HG03457 (cell line): ENCODE results near the gene PCDHA13.
"Not testable (repeated sequence)": the region's sequence is repeated elsewhere in the genome, so short reads cannot be mapped to it uniquely, and the experiment has no call there.

Experiments
- ATAC-seq: cut with Tn5 transposase; IDR thresholded peaks from one replicate; pipeline ENCODE4 v1.9.1; 2021; ENCODE audit warnings: moderate number of reproducible peaks; ENCODE audit not compliant: unreplicated experiment

The PCDHA13 gene, protein sequence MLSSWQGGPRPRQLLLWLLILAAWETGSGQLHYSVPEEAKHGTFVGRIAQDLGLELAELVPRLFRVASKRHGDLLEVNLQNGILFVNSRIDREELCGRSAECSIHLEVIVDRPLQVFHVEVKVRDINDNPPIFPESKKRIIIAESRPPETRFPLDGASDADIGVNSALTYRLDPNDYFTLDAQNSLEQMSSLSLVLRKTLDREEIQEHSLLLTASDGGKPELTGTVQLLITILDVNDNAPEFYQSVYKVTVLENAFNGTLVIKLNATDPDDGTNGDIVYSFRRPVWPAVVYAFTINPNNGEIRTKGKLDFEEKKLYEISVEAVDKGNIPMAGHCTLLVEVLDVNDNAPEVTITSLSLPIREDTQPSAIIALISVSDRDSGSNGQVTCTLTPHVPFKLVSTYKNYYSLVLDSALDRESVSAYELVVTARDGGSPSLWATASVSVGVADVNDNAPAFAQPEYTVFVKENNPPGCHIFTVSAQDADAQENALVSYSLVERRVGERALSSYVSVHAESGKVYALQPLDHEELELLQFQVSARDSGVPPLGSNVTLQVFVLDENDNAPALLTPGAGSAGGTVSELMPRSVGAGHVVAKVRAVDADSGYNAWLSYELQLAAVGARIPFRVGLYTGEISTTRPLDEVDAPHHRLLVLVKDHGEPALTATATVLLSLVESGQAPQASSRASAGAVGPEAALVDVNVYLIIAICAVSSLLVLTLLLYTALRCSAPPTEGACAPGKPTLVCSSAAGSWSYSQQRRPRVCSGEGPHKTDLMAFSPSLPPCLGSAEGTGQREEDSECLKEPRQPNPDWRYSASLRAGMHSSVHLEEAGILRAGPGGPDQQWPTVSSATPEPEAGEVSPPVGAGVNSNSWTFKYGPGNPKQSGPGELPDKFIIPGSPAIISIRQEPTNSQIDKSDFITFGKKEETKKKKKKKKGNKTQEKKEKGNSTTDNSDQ

DNA sequence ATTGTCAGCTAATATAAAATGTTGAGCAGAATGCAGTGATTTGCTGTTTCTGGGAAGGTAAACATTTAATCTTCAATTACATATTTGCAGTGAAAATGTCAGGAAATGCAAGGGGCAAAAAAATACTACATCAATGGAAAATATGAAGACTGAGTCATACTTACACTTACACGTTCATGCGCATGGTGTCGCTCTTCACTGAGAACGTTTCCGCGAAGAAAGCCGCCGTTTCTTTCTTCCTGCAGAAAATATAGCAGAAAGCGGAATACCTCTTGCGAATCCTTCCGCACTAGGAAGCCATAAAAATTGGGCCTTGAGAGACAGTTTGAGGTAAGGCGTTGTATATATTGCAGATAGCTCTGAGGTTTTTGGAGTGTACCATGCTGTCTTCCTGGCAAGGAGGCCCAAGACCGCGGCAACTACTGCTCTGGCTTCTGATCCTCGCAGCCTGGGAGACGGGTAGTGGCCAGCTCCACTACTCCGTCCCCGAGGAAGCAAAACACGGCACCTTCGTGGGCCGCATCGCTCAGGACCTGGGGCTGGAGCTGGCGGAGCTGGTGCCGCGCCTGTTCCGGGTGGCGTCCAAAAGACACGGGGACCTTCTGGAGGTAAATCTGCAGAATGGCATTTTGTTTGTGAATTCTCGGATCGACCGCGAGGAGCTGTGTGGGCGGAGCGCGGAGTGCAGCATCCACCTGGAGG is at the start of gene PCDHA13:
Gene PCDHA13, plus strand, starts transcription at position 236 of the 702 bp plus-strand sequence. Its CDS starts 145 bp downstream, at position 381.
- ATAC-seq: no peak

DNA sequence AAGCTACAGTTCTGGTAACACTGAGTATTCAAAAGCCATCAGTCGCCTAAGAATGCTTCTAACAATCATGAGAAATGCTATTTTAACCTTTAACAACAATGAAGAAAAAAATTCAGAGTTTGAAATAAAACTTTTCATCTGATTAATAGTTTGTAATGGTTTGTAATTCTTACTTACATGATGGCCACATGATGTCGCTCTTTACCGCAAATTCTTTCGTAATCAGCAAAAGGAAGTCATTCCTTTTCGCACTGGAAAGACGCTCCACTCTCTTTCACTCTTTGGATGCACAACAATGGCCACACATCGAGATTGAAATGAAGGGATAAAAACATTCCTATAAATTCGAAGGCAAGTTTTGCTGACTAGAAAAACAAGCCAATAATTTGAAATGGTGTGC is 47.9 kb upstream of the PCDHA13 start, which contains the start of gene PCDHA7:
Gene PCDHA7, plus strand, starts transcription at position 277 of the 400 bp plus-strand sequence. Its CDS starts 115 bp downstream, at position 392.
- no peak for ATAC-seq

DNA sequence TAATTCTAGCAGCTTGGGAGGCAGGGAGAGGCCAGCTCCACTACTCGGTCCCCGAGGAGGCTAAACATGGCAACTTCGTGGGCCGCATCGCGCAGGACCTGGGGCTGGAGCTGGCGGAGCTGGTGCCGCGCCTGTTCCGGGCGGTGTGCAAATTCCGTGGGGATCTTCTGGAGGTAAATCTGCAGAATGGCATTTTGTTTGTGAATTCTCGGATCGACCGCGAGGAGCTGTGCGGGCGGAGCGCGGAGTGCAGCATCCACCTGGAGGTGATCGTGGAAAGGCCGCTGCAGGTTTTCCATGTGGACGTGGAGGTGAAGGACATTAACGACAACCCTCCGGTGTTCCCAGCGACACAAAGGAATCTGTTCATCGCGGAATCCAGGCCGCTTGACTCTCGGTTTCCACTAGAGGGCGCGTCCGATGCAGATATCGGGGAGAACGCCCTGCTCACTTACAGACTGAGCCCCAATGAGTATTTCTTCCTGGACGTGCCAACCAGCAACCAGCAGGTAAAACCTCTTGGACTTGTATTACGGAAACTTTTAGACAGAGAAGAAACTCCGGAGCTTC is 47.4 kb upstream of the PCDHA13 start:
- not testable (repeated sequence) for ATAC-seq

DNA sequence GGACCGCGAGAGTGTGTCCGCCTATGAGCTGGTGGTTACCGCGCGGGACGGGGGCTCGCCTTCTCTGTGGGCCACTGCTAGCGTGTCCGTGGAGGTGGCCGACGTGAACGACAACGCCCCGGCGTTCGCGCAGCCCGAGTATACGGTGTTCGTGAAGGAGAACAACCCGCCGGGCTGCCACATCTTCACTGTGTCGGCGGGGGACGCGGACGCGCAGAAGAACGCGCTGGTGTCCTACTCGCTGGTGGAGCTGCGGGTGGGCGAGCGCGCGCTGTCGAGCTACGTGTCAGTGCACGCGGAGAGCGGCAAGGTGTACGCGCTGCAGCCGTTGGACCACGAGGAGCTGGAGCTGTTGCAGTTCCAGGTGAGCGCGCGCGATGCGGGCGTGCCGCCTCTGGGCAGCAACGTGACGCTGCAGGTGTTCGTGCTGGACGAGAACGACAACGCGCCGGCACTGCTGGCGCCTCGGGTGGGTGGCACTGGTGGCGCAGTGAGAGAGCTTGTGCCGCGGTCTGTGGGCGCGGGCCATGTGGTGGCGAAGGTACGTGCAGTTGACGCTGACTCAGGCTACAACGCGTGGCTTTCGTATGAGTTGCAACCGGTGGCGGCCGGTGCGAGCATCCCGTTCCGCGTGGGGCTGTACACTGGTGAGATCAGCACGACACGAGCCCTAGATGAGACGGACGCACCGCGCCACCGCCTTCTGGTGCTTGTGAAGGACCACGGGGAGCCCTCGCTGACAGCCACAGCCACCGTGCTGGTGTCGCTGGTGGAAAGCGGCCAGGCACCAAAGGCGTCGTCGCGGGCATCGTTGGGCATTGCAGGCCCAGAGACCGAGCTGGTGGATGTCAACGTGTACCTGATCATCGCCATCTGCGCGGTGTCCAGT is 46.1 kb upstream of the PCDHA13 start:
- ATAC-seq: no peak

DNA sequence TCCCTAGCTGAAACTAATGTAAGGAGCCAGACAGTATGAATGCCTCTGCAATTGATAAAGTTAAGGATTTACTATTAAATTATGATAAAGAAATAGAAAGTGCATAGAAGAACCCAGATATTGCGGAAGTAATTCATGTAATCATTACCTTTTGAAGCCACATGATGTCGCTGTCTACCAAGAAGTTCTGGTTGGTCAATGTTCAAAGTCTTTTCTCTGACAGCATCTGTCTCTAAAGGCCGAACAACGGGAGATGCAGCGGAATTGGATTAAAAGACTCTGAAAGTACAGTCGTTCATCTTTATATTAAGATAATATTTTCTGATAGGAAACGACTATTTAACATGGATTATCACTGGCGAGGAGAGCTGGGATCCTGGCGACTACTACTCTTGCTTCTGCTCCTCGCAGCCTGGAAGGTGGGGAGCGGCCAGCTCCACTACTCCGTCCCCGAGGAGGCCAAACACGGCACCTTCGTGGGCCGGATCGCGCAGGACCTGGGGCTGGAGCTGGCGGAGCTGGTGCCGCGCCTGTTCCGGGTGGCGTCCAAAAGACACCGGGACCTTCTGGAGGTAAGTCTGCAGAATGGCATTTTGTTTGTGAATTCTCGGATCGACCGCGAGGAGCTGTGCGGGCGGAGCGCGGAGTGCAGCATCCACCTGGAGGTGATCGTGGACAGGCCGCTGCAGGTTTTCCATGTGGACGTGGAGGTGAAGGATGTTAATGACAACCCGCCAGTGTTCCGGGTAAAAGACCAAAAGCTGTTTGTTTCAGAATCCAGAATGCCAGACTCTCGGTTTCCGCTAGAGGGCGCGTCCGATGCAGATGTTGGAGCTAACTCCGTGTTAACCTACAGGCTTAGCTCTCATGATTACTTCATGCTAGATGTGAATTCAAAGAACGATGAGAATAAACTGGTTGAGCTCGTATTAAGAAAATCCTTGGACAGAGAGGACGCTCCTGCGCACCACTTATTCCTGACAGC is 40.7 kb upstream of the PCDHA13 start, which contains the start of gene PCDHA8:
Gene PCDHA8, plus strand, starts transcription at position 210 of the 985 bp plus-strand sequence. Its CDS starts 135 bp downstream, at position 345.
- ATAC-seq: no peak

DNA sequence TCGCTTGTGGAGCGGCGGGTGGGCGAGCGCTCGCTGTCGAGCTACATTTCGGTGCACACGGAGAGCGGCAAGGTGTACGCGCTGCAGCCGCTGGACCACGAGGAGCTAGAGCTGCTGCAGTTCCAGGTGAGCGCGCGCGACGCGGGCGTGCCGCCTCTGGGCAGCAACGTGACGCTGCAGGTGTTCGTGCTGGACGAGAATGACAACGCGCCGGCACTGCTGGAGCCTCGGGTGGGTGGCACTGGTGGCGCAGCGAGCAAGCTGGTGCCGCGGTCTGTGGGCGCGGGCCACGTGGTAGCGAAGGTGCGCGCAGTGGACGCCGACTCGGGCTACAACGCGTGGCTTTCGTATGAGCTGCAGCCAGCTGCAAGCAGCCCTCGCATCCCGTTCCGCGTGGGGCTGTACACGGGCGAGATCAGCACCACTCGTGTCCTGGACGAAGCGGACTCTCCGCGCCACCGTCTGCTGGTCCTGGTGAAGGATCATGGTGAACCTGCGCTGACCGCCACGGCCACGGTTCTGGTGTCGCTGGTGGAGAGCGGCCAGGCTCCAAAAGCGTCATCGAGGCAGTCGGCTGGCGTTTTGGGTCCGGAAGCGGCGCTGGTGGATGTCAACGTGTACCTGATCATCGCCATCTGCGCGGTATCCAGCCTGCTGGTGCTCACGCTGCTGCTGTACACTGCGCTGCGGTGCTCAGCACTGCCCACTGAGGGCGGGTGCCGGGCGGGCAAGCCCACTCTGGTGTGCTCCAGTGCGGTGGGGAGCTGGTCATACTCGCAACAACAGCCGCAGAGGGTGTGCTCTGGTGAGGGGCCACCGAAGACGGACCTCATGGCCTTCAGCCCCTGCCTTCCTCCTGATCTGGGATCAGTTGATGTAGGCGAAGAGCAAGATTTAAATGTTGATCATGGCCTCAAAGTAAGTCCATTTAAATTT is 38.9 kb upstream of the PCDHA13 start:
- ATAC-seq: no peak

DNA sequence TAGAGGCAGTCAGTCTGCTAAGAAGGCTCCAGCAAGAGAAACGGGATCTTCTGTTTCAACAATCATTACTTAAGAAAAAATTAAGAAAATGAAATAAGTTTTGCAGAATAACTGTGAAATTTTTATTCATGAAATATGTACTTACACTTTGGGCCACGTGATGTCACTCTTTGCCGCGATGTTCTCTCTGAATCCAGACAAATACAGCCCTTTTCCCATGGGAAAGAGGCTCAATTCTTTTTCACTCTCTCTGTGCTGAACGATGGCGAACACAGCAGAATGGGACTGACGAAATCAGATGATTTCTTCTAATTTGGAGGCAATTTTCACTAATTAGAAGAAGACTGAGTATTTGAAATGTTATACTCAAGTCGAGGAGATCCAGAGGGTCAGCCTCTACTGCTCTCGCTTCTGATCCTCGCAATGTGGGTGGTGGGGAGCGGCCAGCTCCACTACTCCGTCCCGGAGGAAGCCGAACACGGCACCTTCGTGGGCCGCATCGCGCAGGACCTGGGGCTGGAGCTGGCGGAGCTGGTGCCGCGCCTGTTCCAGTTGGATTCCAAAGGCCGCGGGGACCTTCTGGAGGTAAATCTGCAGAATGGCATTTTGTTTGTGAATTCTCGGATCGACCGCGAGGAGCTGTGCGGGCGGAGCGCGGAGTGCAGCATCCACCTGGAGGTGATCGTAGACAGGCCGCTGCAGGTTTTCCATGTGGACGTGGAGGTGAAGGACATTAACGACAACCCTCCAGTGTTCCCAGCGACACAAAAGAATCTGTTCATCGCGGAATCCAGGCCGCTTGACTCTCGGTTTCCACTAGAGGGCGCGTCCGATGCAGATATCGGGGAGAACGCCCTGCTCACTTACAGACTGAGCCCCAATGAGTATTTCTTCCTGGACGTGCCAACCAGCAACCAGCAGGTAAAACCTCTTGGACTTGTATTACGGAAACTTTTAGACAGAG is 33.5 kb upstream of the PCDHA13 start, which contains the start of gene PCDHA9:
Gene PCDHA9, plus strand, starts transcription at position 244 of the 964 bp plus-strand sequence. Its CDS starts 114 bp downstream, at position 358.
- ATAC-seq: not testable (repeated sequence)

DNA sequence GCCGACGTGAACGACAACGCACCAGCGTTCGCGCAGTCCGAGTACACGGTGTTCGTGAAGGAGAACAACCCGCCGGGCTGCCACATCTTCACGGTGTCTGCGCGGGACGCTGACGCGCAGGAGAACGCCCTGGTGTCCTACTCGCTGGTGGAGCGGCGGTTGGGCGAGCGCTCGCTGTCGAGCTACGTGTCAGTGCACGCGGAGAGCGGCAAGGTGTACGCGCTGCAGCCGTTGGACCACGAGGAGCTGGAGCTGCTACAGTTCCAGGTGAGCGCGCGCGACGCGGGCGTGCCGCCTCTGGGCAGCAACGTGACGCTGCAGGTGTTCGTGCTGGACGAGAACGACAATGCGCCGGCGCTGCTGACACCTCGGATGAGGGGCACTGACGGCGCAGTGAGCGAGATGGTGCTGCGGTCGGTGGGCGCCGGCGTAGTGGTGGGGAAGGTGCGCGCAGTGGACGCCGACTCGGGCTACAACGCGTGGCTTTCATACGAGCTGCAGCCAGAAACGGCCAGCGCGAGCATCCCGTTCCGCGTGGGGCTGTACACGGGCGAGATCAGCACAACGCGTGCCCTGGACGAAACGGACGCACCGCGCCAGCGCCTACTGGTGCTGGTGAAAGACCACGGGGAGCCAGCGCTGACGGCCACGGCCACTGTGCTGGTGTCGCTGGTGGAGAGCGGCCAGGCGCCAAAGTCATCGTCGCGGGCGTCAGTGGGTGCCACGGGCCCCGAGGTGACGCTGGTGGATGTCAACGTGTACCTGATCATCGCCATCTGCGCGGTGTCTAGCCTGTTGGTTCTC is 31.9 kb upstream of the PCDHA13 start:
- ATAC-seq: not testable (repeated sequence)

DNA sequence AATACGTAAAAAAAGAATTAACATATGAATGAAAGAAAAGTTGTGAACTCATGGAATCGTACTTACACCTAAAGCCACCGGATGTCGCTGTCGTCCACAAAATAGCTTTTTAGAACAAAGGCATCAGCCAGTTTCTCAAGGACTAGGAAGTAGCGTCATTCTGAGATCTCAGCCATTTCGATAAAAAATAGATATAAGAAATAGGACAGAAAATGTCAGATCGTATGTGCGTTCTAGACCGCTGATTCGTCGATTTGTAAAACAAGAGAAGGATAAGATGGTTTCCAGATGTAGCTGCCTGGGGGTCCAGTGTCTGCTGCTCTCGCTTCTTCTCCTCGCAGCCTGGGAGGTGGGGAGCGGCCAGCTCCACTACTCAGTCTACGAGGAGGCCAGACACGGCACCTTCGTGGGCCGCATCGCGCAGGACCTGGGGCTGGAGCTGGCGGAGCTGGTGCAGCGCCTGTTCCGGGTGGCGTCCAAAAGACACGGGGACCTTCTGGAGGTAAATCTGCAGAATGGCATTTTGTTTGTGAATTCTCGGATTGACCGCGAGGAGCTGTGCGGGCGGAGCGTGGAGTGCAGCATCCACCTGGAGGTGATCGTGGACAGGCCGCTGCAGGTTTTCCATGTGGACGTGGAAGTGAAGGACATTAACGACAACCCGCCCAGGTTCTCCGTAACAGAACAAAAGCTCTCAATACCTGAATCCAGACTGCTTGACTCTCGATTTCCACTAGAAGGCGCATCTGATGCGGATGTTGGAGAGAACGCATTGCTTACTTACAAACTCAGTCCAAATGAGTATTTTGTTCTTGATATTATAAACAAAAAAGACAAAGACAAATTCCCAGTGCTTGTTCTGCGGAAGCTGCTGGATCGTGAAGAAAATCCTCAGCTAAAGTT is 25.9 kb upstream of the PCDHA13 start, which contains the start of gene PCDHA10:
Gene PCDHA10, plus strand, starts transcription at position 126 of the 903 bp plus-strand sequence. Its CDS starts 152 bp downstream, at position 278.
- ATAC-seq: no peak

DNA sequence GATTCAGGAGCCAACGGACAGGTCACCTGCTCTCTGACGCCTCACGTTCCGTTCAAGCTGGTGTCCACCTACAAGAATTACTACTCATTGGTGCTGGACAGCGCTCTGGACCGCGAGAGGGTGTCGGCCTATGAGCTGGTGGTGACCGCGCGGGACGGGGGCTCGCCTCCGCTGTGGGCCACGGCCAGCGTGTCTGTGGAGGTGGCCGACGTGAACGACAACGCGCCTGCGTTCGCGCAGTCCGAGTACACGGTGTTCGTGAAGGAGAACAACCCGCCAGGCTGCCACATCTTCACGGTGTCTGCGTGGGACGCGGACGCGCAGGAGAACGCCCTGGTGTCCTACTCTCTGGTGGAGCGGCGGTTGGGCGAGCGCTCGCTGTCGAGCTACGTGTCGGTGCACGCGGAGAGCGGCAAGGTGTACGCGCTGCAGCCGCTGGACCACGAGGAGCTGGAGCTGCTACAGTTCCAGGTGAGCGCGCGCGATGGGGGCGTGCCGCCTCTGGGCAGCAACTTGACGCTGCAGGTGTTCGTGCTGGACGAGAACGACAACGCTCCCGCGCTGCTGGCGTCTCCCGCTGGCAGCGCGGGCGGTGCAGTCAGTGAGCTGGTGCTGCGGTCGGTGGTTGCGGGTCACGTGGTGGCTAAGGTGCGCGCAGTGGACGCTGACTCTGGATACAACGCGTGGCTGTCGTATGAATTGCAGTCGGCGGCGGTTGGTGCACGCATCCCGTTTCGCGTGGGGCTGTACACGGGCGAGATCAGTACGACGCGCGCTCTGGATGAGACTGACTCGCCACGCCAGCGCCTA is 24.5 kb upstream of the PCDHA13 start:
- ATAC-seq: no peak

DNA sequence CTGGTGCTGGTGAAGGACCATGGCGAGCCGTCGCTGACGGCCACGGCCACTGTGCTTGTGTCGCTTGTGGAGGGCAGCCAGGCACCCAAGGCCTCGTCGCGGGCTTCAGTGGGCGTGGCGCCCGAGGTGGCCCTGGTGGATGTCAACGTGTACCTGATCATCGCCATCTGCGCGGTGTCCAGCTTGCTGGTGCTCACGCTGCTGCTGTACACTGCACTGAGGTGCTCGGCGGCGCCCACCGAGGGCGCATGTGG is 24.0 kb upstream of the PCDHA13 start:
- no peak for ATAC-seq

DNA sequence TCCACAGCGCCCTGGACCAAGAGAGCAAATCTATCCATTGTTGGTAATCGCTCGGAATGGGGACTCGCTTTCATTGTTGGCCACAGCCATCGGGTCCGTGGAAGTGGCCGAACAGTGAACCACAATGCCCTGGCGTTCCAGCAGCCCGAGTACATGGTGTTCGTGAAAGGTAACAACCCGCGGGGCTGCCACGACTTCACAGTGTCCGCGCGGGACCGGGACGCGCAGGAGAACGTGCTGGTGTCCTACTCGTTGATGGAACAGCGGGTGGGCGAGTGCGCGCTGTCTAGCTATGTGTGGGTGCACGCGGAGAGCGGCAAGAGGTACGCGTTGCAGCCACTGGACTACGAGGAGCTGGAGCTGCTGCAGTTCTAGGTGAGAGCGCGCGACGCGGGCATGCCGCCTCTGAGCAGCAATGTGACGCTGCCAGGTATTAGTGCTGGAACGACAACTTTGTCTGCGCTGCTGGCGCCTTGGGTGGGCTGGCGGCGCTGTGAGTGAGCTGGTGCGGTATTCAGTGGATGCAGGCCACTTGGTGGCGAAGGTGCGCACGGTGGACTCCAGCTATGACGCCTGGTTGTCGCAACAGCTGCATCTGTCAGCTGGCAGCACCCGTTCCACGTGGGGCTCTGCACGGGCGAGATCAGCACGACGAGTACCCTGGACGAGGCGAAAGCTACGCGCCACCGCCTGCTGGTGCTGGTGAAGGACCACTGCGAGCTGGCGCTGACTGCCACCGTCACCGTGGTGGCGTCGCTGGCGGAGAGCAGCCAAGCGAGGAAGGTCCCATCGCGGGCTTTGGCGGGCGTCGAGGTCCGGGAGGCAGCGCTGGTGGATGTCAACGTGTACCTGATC is 19.3 kb upstream of the PCDHA13 start:
- ATAC-seq: no peak
